WTC11 (cell line): ENCODE measurements around the gene MAGI2. TPM values are rescaled to one million over a fixed set of nuclear protein-coding genes. Genes with fewer than 3 reads are reported as not detected.

Experiments
- ATAC-seq: fragments of 200-7000 bp; cut with Tn5 transposase; 2 replicates; pipeline ENCODE4 v1.10.0; 2021; ENCODE audit warnings: mild to moderate bottlenecking, moderate library complexity
- CTCF ChIA-PET: fragments of 300-600 bp; sonication (Branson Sonifier 250); formaldehyde crosslinking; loops from one replicate; lab custom pipeline; 2021; ENCODE audit warnings: antibody characterized with exemption; lab: Charles Lee
- POLR2A ChIA-PET: fragments of 350-600 bp; sonication (Branson Sonifier 250); formaldehyde crosslinking; loops from one replicate; lab custom pipeline; 2021; ENCODE audit warnings: antibody characterized with exemption; lab: Charles Lee
- DNase-seq: peaks from one replicate; pipeline ENCODE4 v3.0.0; 2021; ENCODE audit warnings: low spot score
- H3K27ac Mint-ChIP-seq: 2 replicates; pipeline ENCODE4 v1.8.0; 2021; ENCODE audit warnings: mixed read lengths
- H3K27me3 Mint-ChIP-seq: 2 replicates; pipeline ENCODE4 v1.8.0; 2021; ENCODE audit warnings: low read depth, mild to moderate bottlenecking, moderate library complexity, mixed read lengths
- H3K36me3 Mint-ChIP-seq: 2 replicates; pipeline ENCODE4 v1.8.0; 2021; ENCODE audit warnings: mixed read lengths
- H3K4me1 Mint-ChIP-seq: 2 replicates; pipeline ENCODE4 v1.8.0; 2022; ENCODE audit warnings: mixed read lengths
- H3K4me3 Mint-ChIP-seq: 2 replicates; pipeline ENCODE4 v1.8.0; 2021; ENCODE audit warnings: mild to moderate bottlenecking, moderate library complexity, mixed read lengths
- H3K9me3 Mint-ChIP-seq: 2 replicates; pipeline ENCODE4 v1.8.0; 2021; ENCODE audit warnings: mixed read lengths
- AR ChIP-seq: fragments of 250-450 bp; sonication (Bioruptor Pico); IDR thresholded peaks from 2 replicates; pipeline ENCODE4 v1.9.0; 2021; ENCODE audit warnings: mild to moderate bottlenecking
- ATF1 ChIP-seq: sonication (generic); formaldehyde crosslinking; IDR thresholded peaks from 2 replicates; pipeline ENCODE4 v1.8.1; 2023; ENCODE audit warnings: mild to moderate bottlenecking, moderate library complexity, missing genetic modification reagents
- CDX4 ChIP-seq: fragments of 250-450 bp; sonication (Bioruptor Pico); IDR thresholded peaks from 2 replicates; pipeline ENCODE4 v1.9.0; 2021; ENCODE audit warnings: moderate library complexity, mild to moderate bottlenecking, inconsistent platforms, borderline replicate concordance
- CREB1 ChIP-seq: sonication (generic); formaldehyde crosslinking; IDR thresholded peaks from 2 replicates; pipeline ENCODE4 v1.8.0; 2023; ENCODE audit warnings: mild to moderate bottlenecking, missing genetic modification reagents
- CREM ChIP-seq: sonication (generic); formaldehyde crosslinking; IDR thresholded peaks from 2 replicates; pipeline ENCODE4 v1.8.1; 2022; ENCODE audit warnings: mild to moderate bottlenecking, missing genetic modification reagents, moderate library complexity
- ELF4 ChIP-seq: sonication (generic); formaldehyde crosslinking; IDR thresholded peaks from 2 replicates; pipeline ENCODE4 v1.8.1; 2022; ENCODE audit warnings: low read depth, mild to moderate bottlenecking, moderate library complexity, missing genetic modification reagents
- ETV6 ChIP-seq: sonication (generic); formaldehyde crosslinking; IDR thresholded peaks from 2 replicates; pipeline ENCODE4 v1.8.1; 2022; ENCODE audit warnings: mild to moderate bottlenecking, missing genetic modification reagents
- FOXP1 ChIP-seq: sonication (generic); formaldehyde crosslinking; IDR thresholded peaks from 2 replicates; pipeline ENCODE4 v1.8.0; 2022; ENCODE audit warnings: missing genetic modification reagents, mild to moderate bottlenecking, moderate library complexity, borderline replicate concordance
- IRF2 ChIP-seq: sonication (generic); formaldehyde crosslinking; IDR thresholded peaks from 2 replicates; pipeline ENCODE4 v1.8.0; 2022; ENCODE audit warnings: low read depth, missing genetic modification reagents, borderline replicate concordance
- NR1H2 ChIP-seq: sonication (generic); formaldehyde crosslinking; IDR thresholded peaks from 2 replicates; pipeline ENCODE4 v1.9.0; 2021; ENCODE audit warnings: mild to moderate bottlenecking, moderate library complexity, missing genetic modification reagents
- SOX15 ChIP-seq: fragments of 250-450 bp; sonication (Bioruptor Pico); IDR thresholded peaks from 2 replicates; pipeline ENCODE4 v1.9.0; 2021; ENCODE audit warnings: mild to moderate bottlenecking
- TCF7 ChIP-seq: sonication (generic); formaldehyde crosslinking; IDR thresholded peaks from 2 replicates; pipeline ENCODE4 v1.8.0; 2022; ENCODE audit warnings: mild to moderate bottlenecking, low read depth, missing genetic modification reagents, moderate library complexity
- TEAD1 ChIP-seq: sonication (generic); formaldehyde crosslinking; IDR thresholded peaks from 2 replicates; pipeline ENCODE4 v1.8.0; 2022; ENCODE audit warnings: mild to moderate bottlenecking, missing genetic modification reagents
- TP53 ChIP-seq: sonication (generic); formaldehyde crosslinking; IDR thresholded peaks from 2 replicates; pipeline ENCODE4 v1.8.1; 2023; ENCODE audit warnings: mild to moderate bottlenecking, missing genetic modification reagents
- ZBTB21 ChIP-seq: sonication (generic); formaldehyde crosslinking; IDR thresholded peaks from 2 replicates; pipeline ENCODE4 v1.8.1; 2023; ENCODE audit warnings: mild to moderate bottlenecking, missing genetic modification reagents, borderline replicate concordance
- ZNF232 ChIP-seq: sonication (generic); formaldehyde crosslinking; IDR thresholded peaks from 2 replicates; pipeline ENCODE4 v1.8.0; 2022; ENCODE audit warnings: mild to moderate bottlenecking, missing genetic modification reagents
- ZNF396 ChIP-seq: fragments of 250-450 bp; sonication (Bioruptor Pico); IDR thresholded peaks from 2 replicates; pipeline ENCODE4 v1.8.0; 2021; ENCODE audit warnings: mild to moderate bottlenecking, moderate library complexity, borderline replicate concordance
- ZNF532 ChIP-seq: fragments of 250-450 bp; sonication (Bioruptor Pico); IDR thresholded peaks from 2 replicates; pipeline ENCODE4 v1.9.0; 2021; ENCODE audit warnings: mild to moderate bottlenecking, borderline replicate concordance
- total RNA-seq: library from RNA; stranded (reverse); gene quantifications from 3 replicates; pipeline ENCODE4 v1.2.3, GENCODE V29; 2021
- TF ChIP-seq, protein P1 (sequence below): sonication (generic); formaldehyde crosslinking; IDR thresholded peaks from 2 replicates; pipeline ENCODE4 v1.8.1; 2022; ENCODE audit warnings: missing genetic modification reagents, borderline replicate concordance

MAGI2 gene
- total RNA-seq, 1 experiment from 2014 or later: 26.6 TPM

DNA sequence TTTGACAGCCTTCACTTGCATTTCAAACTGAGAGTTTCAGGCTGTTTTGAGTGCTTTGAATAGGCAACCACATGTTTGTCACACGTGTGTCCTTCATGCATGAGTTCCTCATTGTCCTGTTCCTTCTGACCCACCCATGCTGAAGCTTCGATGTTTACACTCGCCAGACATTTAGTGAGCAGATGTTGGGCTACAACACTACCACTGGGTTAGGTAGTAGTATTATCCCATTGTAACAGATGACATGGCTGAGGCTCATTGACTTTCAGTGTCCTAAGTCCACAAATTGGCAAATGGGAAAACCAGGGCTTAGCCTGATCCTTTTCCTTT, 1198.8 kb downstream of the MAGI2 start (continued):
- TF ChIP-seq CDX4 (CRISPR knock-in tag) (no peak), ZNF532 (CRISPR knock-in tag) (no peak), ATF1 (CRISPR knock-in tag) (no peak), TEAD1 (CRISPR knock-in tag) (no peak), AR (CRISPR knock-in tag) (no peak), FOXP1 (CRISPR knock-in tag) (no peak), ETV6 (CRISPR knock-in tag) (no peak), NR1H2 (CRISPR knock-in tag) (no peak), ZNF232 (CRISPR knock-in tag) (no peak), ZNF396 (CRISPR knock-in tag) (no peak)
- TF ChIP-seq, protein P1, sequence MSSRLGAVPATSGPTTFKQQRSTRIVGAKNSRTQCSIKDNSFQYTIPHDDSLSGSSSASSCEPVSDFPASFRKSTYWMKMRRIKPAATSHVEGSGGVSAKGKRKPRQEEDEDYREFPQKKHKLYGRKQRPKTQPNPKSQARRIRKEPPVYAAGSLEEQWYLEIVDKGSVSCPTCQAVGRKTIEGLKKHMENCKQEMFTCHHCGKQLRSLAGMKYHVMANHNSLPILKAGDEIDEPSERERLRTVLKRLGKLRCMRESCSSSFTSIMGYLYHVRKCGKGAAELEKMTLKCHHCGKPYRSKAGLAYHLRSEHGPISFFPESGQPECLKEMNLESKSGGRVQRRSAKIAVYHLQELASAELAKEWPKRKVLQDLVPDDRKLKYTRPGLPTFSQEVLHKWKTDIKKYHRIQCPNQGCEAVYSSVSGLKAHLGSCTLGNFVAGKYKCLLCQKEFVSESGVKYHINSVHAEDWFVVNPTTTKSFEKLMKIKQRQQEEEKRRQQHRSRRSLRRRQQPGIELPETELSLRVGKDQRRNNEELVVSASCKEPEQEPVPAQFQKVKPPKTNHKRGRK (CRISPR knock-in tag): no peak

GRCh38 chr7:78253850-78254725, 1199.4 kb downstream of the MAGI2 start:
- ATAC-seq (no peak), DNase-seq (no peak)
- TF ChIP-seq SOX15 (CRISPR knock-in tag): no peak
- TF ChIP-seq CREM (CRISPR knock-in tag): no peak
- no peak for TF ChIP-seq CREB1 (CRISPR knock-in tag)
- TF ChIP-seq ELF4 (CRISPR knock-in tag): no peak
- no peak for TF ChIP-seq CDX4 (CRISPR knock-in tag)
- TF ChIP-seq IRF2 (CRISPR knock-in tag): no peak
- no peak for TF ChIP-seq TCF7
- no peak for TF ChIP-seq ZBTB21 (CRISPR knock-in tag)
- no peak for TF ChIP-seq TP53 (CRISPR knock-in tag)
- CTCF ChIA-PET: no interaction called here
- POLR2A ChIA-PET: no interaction called here
- Mint-ChIP-seq H3K4me1 (no peaks in the 10 kb centered on the region), H3K27me3 (no peaks in the 10 kb centered on the region), H3K9me3 (peaks cover 5% of the 10 kb centered on the region), H3K4me3 (no peak overlapping the region), H3K27ac (no peak overlapping the region), H3K36me3 (peaks cover 13% of the 10 kb centered on the region)
